ENCODE results near the gene IL23A. TPM values are rescaled to one million over a fixed set of nuclear protein-coding genes. Genes with fewer than 3 reads are reported as not detected.

Gene IL23A
- total RNA-seq, 1 experiment from 2014 or later = 2.0 TPM

GRCh38 chr12:56339158-56339422, 406 bp downstream of the IL23A start:
- Histone ChIP-seq H3K56ac (ENCODE audit: insufficient read length, low read depth, low read length) (no peak overlapping the region), H4K5ac (ENCODE audit: insufficient read length, low read depth, low read length) (no peak overlapping the region), H2BK15ac (ENCODE audit: low read depth, low read length) (no peak overlapping the region), H3K14ac (ENCODE audit: insufficient read depth, low read length) (peak overlapping the region; percentile 56; the same call in 1 of the 2 replicates), H3K4me1 (ENCODE audit: insufficient read depth, low read length) (peaks cover 21% of the 10 kb centered on the region), H4K91ac (ENCODE audit: insufficient read length, low read depth, low read length) (no peak overlapping the region), H3K4me2 (ENCODE audit: insufficient read depth, insufficient read length, low read length) (peak overlapping the region; percentile 52), H3K4ac (ENCODE audit: low read depth, low read length) (no peak overlapping the region), H2AFZ (ENCODE audit: low read length) (no peak overlapping the region), H2BK120ac (ENCODE audit: low read depth, low read length, poor library complexity, severe bottlenecking) (no peak overlapping the region), H3K79me1 (ENCODE audit: insufficient read depth, low read depth, low read length, poor library complexity, severe bottlenecking) (no peaks in the 10 kb centered on the region), H4K8ac (replicated peaks; ENCODE audit: insufficient read length, low read depth, low read length) (no peak overlapping the region), H3T11ph (ENCODE audit: low read length) (no peak overlapping the region), H3K27me3 (ENCODE audit: insufficient read depth, low read length) (no peaks in the 10 kb centered on the region), H3K9me3 (ENCODE audit: control insufficient read depth, low read depth, low read length) (no peaks in the 10 kb centered on the region), H2BK5ac (ENCODE audit: insufficient read length, low read length) (no peak overlapping the region), H3K23ac (ENCODE audit: insufficient read length, low read depth, low read length) (no peak overlapping the region), H3K23me2 (ENCODE audit: insufficient read length, low read depth, low read length, poor library complexity, severe bottlenecking) (peaks cover 4% of the 10 kb centered on the region), H2AK5ac (ENCODE audit: insufficient read length, low read length) (no peak overlapping the region), H3K79me2 (ENCODE audit: insufficient read depth, low read length) (no peaks in the 10 kb centered on the region), H3K27ac (ENCODE audit: insufficient read length, low read depth, low read length) (peak overlapping the region; percentile 49), H3K9ac (ENCODE audit: extremely low read depth, insufficient read length, low read length) (no peak overlapping the region), H3K18ac (ENCODE audit: insufficient read length, low read depth, low read length) (peak overlapping the region; percentile 68), H4K20me1 (ENCODE audit: control insufficient read depth, insufficient read depth, insufficient read length) (no peaks in the 10 kb centered on the region), H2BK20ac (ENCODE audit: low read depth, low read length, poor library complexity, severe bottlenecking) (no peak overlapping the region), H2BK12ac (ENCODE audit: insufficient read length, low read depth, low read length) (no peak overlapping the region)
- Mint-ChIP-seq H3K9me3 (no peaks in the 10 kb centered on the region), H3K27me3 (ENCODE audit: low read depth) (peaks cover 11% of the 10 kb centered on the region), H3K4me3 (peak overlapping the region; percentile 24 to 52; a peak in 3 of 5 replicates), H3K36me3 (ENCODE audit: insufficient read depth in 1 of 3, low read depth in 3 of 3) (peaks cover 2 to 23% (median 16%) of the 10 kb centered on the region in 3 experiments; a peak in 6 of 7 replicates), H3K4me1 (peaks cover 33 to 36% of the 10 kb centered on the region in 2 experiments), H3K27ac (peak overlapping the region in 2 of 3 experiments; percentile 81 to 96; a peak in 2 of 7 replicates)
- TF ChIP-seq CTCF (conservative IDR thresholded peaks at IDR 0.05) = no peak
- DNase-seq = no peak
- WGBS (ENCODE audit: extremely low coverage, insufficient read length, low lambda C conversion rate) = no CpG with 5 or more reads among the region's 1 CpG
